Urinary bladder (tissue), 4 donors: Measurements from ENCODE around the gene HIRIP3. TPM values are rescaled to one million over a fixed set of nuclear protein-coding genes. Genes with fewer than 3 reads are reported as not detected.

Experiments used
- DNase-seq: peaks from one replicate; pipeline ENCODE4 v3.0.0-alpha.2; 2015; ENCODE audit errors: extremely low spot score
- H3K27ac ChIP-seq: one replicate; pipeline ENCODE4 v1.5.1; 2013; ENCODE audit warnings: low read depth, mild to moderate bottlenecking, moderate library complexity
- H3K36me3 ChIP-seq: one replicate; pipeline ENCODE4 v1.6.1; 2013; ENCODE audit warnings: mild to moderate bottlenecking, moderate library complexity; ENCODE audit not compliant: insufficient read depth
- H3K4me1 ChIP-seq: one replicate; pipeline ENCODE4 v1.6.1; 2013; ENCODE audit warnings: mild to moderate bottlenecking, moderate library complexity; ENCODE audit not compliant: insufficient read depth
- H3K4me3 ChIP-seq: one replicate; pipeline ENCODE4 v1.5.1; 2013; ENCODE audit warnings: low read depth, low read length
- WGBS: extraction: QIAGEN DNeasy Blood & Tissue Kit; methylation state at CpG from one replicate; pipeline ENCODE4 v1.1.7; 2013; 5-methylcytosine and 5-hydroxymethylcytosine counted together
- polyA plus RNA-seq: library from polyadenylated mRNA; stranded (reverse); fragments of 200-250 nt; gene quantifications from one replicate; pipeline ENCODE4 v1.2.3, GENCODE V29; 2013
- total RNA-seq: library from RNA; depleted of rRNA; stranded (reverse); fragments of >200 nt; gene quantifications from one replicate; pipeline ENCODE4 v1.2.3, GENCODE V29; 2014
- donor health status: healthy with polysubstance abuse.
- donor health status: healthy.

HIRIP3 gene
- total and polyA plus RNA-seq, 2 donors: 8.4 to 27.2 TPM

DNA sequence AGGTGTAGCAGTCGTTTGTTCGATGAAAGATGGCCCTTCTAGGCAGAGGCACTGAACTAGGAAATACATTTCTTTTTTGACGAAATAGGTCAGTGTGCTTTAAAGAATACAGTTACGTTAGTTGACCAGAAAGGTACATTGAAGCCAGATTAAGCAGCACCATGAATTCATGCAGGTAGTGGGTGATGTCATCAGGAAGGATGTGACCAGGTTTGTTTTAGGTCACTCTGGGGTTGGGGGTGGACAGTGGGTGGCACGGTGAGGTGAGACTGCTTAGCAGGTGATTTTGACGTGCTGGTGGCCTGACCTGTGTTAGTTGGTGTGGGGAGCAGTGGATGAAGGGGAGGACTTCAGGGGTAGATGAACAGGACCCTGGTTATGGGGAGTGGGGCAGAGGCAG is 4.2 kb upstream of the HIRIP3 start:
- WGBS: 91% methylated on average over 6 of the region's 6 CpGs
- Histone ChIP-seq H3K27ac (no peak overlapping the region), H3K4me3 (no peak overlapping the region), H3K4me1 (no peaks in the 10 kb centered on the region), H3K36me3 (no peaks in the 10 kb centered on the region)
- no peak for DNase-seq

DNA sequence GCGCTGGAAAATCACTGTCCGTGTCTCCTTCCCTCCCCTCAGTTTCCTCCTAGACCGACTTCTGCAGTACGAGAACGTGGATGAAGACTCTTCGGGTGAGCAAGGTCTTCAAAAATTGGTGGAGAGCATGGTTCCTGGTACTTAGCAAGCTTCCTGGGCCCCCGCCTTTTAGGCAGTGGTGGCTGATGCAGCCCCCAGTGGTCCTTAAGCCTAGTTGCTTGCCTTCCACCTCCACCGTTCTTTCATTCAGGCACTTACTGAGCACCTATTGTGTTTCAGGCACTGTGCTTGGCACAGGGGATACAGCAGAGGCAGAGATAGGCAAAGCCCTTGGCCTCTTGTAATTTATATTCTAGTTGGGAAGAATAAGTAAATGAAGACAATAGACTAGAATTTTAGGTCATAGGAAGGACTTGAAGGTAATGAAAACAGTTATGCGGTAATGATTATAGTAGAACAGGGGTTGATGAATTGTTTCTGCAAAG is 1.4 kb upstream of the HIRIP3 start:
- H3K4me1 ChIP-seq: no peaks in the 10 kb centered on the region
- DNase-seq: no peak
- H3K27ac ChIP-seq: no peak overlapping the region
- 22% methylated on average over 9 of the region's 9 CpGs for WGBS
- peak overlapping the region; percentile 65 for H3K4me3 ChIP-seq
- no peaks in the 10 kb centered on the region for H3K36me3 ChIP-seq

DNA sequence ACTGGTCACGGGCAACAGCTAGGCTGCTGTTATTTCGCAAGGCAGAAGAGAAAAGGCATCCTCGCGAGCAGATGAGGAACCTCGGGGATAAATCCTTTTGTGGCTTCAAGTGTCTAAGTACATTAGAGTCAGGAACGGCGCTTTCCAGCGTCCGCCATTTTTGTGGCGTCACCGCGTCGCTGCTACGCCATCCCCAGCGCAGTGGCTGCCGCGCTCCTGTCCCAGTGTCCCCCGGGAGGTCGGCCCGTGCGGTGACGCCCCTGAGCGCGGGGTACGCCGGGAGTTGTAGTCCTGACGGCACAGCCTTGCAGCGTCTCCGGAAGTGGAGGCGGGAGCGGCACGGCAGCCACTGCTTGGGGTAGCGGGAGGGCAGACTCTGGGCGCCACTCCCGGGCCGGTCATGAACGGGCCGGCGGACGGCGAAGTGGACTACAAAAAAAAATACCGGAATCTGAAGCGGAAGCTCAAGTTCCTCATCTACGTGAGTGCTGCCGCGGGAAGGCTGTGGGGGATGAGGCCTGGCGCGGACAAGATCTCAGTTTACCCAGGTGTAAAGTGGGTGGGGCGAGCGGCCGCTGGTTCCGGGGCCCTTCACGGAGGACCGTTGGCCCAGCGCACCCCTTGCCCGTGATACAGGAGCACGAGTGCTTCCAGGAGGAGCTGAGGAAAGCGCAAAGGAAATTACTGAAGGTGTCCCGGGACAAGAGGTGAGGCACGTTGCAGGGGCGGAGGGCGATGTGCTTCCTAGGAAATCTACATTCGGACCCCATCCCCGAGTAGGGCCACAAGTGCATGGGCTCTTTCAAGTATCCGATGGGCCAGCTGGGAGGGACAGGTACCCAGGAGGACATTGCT is 721 bp upstream of the HIRIP3 start, which contains the start of gene INO80E:
Gene INO80E, plus strand, starts transcription at position 331 of the 855 bp plus-strand sequence. Its CDS starts 70 bp downstream, at position 401.
- under 1% methylated on average over 65 of the region's 65 CpGs for WGBS
- Histone ChIP-seq H3K4me1 (no peaks in the 10 kb centered on the region), H3K36me3 (no peaks in the 10 kb centered on the region), H3K4me3 (peak within 1 kb of the TSS; percentile 65), H3K27ac (peak within 1 kb of the TSS; percentile 87)
- peak; percentile 88 for DNase-seq

DNA sequence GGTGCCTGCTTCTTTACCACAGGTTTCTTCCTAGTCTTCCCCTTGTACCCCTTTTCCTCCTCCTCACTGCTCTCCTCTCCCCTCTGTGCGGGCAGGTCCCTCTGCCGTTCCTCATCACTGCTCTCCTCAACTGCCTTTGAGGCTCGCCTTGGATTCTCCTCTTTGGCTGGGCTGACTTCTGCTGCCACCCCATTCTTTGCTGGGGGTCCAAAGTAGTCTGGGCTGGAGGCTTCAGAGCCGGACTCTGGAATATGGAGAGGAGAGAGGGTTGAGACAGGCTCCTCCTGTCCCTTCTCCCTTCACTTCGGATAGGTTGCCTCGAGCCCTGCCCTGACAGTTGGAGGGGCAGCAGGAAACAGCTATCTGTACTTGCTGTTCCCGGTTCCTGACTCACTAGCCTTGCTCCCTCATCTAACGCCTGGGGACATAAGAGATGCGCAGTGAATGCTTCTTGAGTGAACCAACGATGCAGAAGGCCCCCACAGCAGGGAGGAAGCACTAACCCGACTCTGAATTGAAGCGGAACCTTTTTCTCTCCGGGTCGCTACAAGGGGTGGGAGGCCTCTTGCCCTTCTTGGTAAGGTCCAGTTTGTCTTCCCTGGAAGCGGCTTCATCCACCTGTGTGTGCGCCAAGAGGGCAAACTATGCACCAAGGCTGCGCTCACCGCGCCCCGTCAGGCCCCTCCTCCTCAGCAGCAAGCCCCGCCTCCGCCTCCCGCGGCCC is 655 bp downstream of the HIRIP3 start:
- H3K4me3 ChIP-seq: peak overlapping the region; percentile 65
- no peak overlapping the region for H3K27ac ChIP-seq
- DNase-seq: no peak
- H3K36me3 ChIP-seq: peaks cover 4% of the 10 kb centered on the region
- 10% methylated on average over 24 of the region's 24 CpGs for WGBS
- no peaks in the 10 kb centered on the region for H3K4me1 ChIP-seq

DNA sequence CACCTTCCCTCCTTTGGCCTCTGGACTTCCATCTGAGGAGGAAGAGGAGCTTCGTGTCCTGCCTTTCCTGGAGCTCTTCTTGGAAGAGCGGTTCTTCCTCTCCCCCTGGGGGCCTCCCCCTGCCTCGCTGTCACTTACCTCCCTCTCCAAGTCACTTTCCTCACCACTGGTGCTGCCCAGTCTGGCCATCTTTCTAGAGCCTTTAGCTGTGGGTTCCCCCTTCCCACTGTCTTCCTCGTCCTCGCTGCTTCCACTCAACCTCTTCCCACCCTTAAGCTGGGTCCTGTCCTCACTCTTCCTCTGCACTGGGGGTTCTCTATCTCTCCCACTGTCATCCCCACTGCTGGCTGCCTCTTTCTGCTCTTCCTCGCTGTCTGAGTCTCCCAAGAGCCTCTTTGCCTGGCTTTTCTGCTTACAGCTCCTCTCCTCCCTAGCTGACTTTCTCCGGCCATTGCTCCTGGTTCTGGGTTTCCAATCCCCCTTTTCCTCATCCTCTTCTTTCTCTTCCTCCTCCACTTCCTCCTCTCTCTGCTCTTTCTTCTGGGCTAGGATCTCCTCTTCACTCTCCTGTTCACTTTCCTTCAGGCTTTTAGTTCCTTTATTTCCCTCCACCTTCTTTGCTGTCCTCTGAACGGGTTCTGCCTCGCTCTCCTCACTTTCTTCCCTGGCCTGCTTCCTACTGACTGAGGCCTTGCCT is 1.4 kb downstream of the HIRIP3 start:
- Histone ChIP-seq H3K27ac (no peak overlapping the region), H3K4me3 (no peak overlapping the region)
- WGBS: 85% methylated on average over 9 of the region's 9 CpGs

DNA sequence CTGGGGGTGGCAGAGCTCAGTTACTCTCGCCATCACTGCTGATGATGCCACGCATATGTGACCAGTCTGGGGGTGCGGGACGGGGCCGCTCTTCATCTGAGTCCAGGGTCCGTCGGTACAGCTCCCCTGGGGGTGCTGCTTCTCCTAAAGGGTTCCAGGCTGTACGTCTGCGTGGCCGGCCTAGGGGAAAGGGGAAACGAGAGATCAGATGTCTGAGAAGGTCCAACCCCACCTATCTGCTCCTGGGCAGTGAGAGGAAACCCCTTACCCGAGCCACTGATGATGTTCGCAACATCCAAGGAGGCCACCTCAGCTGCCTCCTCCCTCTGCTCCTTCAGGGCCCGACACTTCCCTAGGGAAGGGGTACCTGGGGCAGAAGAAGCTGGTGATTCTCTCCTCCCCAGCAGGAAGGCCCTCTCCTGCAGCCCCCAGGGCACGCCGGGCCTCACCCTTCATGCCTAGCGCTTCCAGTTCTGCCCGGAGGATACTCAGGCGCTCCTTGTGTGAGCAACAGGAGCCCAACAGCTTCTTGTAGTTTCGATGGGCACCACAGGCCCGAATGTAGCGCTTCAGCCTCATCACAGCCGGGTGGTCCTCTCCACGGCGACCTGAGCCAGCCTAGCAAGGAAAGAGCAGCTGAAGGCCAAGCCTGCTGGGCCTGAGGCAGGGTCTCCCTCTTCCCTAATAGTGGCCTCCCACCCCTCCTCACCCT is 2.1 kb downstream of the HIRIP3 start:
- H3K4me3 ChIP-seq: no peak overlapping the region
- H3K4me1 ChIP-seq: no peaks in the 10 kb centered on the region
- peaks cover 4% of the 10 kb centered on the region for H3K36me3 ChIP-seq
- 86% methylated on average over 25 of the region's 25 CpGs for WGBS
- H3K27ac ChIP-seq: no peak overlapping the region
- DNase-seq: no peak

More for the DNA sequence above, 1.4 kb downstream of the HIRIP3 start:
- H3K36me3 ChIP-seq: peaks cover 4% of the 10 kb centered on the region
- H3K4me1 ChIP-seq: no peaks in the 10 kb centered on the region
- no peak for DNase-seq

DNA sequence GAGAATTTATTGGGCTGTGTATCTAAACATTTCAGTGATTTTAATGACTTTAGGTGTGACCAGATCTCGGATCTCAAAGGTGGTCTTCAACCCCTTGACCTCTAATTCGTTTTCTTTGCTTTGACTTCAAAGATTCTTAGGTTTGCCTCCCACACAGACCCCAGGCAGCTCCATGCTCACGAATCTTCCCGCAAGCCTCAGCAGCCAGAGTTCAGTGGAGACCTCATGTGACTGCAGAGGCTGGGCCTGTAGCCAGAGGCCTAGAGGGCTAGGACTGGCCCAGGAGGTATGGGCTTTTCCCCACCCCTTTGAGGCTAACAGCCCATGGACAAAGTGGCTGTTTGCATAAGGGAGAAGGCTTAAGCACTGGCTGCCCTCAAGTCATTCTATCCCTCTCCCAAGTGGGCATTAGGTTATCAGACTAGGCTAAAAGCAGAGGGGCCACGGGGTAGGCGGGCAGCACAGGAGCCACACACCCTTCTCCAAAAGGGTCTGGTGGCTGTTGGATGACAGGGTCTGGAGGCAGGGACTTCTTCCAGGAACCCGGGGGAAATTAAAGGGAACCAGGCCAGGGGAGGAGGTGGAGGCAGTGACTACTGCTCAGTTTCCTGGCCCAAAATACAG is 3.0 kb downstream of the HIRIP3 start:
- Histone ChIP-seq H3K36me3 (peaks cover 4% of the 10 kb centered on the region), H3K27ac (no peak overlapping the region), H3K4me1 (no peaks in the 10 kb centered on the region), H3K4me3 (no peak overlapping the region)
- WGBS: 52% methylated on average over 7 of the region's 7 CpGs
- no peak for DNase-seq

DNA sequence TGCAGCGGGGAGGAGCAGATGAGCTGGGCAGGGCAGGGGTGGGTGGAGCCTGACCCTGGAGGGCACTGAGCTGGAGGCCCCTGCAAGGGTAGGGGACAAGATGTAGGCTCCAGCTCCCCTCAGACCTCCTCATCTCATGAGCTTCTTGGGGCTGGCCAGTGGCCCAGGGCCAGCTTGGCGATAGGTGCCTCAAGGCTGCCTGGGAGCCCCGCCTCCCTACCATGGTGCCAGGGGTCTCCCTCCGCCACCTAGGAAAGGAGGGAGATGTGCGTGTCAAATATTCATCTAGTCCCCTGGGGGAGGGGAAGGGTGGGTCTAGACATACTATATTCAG is 3.9 kb downstream of the HIRIP3 start:
- DNase-seq: no peak
- no peaks in the 10 kb centered on the region for H3K4me1 ChIP-seq
- H3K27ac ChIP-seq: no peak overlapping the region
- 73% methylated on average over 5 of the region's 5 CpGs for WGBS
- no peak overlapping the region for H3K4me3 ChIP-seq
- peaks cover 4% of the 10 kb centered on the region for H3K36me3 ChIP-seq

DNA sequence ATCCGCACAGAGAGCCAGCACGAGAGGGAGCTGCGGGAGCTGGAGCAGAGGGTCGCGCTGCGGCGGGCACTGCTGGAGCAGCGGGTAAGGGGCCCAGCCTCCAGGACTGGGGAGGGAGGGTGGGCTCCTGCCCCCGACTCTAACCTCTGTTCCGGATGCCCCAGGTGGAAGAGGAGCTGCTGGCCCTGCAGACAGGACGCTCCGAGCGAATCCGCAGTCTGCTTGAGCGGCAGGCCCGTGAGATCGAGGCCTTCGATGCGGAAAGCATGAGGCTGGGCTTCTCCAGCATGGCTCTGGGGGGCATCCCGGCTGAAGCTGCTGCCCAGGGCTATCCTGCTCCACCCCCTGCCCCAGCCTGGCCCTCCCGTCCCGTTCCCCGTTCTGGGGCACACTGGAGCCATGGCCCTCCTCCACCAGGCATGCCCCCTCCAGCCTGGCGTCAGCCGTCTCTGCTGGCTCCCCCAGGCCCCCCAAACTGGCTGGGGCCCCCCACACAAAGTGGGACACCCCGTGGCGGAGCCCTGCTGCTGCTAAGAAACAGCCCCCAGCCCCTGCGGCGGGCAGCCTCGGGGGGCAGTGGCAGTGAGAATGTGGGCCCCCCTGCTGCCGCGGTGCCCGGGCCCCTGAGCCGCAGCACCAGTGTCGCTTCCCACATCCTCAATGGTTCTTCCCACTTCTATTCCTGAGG is 4.4 kb downstream of the HIRIP3 start:
- Histone ChIP-seq H3K4me1 (no peaks in the 10 kb centered on the region), H3K4me3 (no peak overlapping the region), H3K36me3 (peaks cover 4% of the 10 kb centered on the region), H3K27ac (no peak overlapping the region)
- 89% methylated on average over 35 of the region's 35 CpGs for WGBS
- DNase-seq: no peak

DNA sequence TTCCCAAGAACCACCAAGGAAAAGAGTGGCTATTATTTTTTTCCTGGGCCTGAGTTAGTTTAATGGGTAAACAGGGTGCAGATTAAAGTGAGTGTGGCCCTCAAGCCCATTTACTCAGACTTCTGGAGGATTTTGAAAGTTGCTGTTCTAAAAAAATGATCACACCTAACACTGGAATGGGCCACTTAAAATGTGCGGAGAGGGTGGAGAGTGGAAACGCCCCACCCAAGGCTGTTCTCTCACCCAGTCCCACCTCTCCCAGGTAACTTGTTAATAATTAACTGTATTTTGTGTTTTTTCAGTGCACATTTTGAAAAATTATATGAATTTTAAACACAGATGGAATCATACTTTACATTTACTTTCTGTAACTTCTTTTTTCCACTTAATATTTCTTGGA is 5.4 kb downstream of the HIRIP3 start:
- H3K27ac ChIP-seq: no peak overlapping the region
- 92% methylated on average over 2 of the region's 2 CpGs for WGBS
- H3K4me1 ChIP-seq: no peaks in the 10 kb centered on the region
- peaks cover 9% of the 10 kb centered on the region for H3K36me3 ChIP-seq
- DNase-seq: no peak
- H3K4me3 ChIP-seq: no peak overlapping the region

DNA sequence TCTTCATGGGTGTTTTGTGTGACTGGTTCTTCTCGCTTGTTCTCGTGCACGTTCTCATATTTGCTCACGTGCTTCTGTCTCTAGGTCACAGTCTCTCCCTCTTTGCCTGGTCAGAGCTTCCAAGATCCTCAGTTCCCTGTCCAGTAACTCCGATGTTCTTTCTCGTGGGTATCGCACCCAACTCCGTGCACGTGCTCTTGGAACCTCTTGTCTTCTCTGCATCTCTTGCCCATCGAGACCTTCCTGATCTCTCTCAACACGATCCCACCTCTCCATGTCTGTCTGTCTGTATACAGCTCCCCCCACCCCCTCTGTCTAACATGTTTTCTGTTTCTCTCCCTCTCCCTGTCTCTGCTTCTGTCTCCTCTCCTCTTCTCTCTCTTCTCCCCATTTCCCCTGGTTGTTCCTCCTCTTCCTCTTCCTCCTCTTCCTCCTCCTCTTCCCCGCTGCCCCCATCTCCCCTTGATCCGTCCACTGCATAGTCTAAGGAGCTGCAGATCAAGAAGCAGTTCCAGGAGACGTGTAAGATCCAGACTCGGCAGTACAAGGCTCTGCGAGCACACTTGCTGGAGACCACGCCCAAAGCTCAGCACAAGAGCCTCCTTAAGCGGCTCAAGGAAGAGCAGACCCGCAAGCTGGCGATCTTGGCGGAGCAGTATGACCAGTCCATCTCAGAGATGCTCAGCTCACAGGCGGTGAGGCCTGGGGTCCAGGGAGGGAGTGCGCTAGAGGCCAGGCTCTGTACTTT is 6.1 kb downstream of the HIRIP3 start:
- no peaks in the 10 kb centered on the region for H3K4me1 ChIP-seq
- H3K27ac ChIP-seq: no peak overlapping the region
- H3K36me3 ChIP-seq: peaks cover 10% of the 10 kb centered on the region
- no peak for DNase-seq
- 84% methylated on average over 23 of the region's 23 CpGs for WGBS
- no peak overlapping the region for H3K4me3 ChIP-seq
